NOMO-1 treated with dmso at 0.1 percent for 144 hours (cell line): ENCODE results near the gene LRRC37B.
"Not testable (repeated sequence)": the region's sequence is repeated elsewhere in the genome, so short reads cannot be mapped to it uniquely, and the experiment has no call there.

Experiments
- DNase-seq: peaks from one replicate; lab custom pipeline; 2025; ENCODE audit not compliant: unreplicated experiment; lab: John Stamatoyannopoulos, UW

LRRC37B gene

DNA sequence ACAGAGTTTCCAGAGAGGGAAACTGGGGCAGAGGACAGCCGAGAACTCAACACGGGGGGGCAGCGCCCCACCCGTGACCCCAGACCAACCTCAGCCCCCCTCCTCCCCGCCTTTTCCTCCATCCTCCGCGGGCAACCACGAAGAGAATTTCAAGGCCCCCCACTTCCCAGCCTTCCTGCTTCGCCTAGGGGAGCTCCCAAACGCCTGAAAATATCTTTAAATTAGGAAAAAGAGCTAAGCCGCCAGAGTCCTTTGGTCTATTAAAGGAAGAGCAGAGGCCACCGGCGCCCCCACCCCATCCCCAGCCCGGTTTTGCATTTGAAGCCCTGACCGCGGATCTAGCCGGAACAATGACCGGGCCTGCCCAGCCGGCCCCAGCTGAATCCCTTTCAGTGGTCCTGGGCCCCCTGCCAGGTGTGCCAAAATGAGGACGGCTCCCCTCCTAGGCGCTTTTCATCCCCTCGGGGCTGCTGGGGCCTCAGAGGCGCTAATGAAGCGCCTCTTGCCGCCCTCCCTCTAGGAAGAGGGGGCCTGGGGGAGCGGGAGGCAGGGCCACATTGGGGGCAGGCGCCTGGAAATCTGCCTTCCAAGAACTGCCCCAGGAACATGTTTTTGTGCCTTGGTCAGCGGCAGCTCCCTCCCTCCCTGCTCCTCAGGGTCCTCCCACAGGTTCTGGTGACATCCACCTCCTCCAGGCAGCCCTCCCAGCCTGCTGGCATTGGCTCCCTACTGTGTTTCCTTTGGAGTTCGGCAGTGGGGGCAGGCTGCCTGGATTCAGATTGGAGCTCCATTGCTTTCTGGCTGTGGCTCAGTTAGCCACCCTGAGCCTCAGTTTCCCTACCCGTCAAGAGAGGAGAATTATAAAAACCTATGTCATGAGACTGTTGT is 78.0 kb downstream of the LRRC37B start:
- not testable (repeated sequence) for DNase-seq

DNA sequence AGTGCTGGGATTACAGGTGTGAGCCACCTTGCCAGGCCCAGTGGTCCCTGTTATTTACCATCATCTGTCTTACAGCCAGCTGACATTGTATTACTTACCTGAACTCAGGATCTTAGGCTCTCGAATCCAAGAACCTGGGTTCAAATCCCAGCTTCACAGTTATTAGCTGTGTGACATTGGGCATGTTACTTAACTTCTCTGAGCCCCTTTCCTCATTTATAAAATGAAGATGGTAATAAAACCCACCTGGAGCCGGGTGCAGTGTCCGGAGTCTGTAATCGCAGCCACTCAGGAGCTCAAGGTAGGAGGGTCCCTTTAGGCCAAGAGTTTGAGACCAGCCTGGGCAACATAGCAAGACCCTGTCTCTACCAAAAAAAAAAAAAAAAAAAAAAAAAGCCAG is 79.7 kb downstream of the LRRC37B start:
- not testable (repeated sequence) for DNase-seq

GRCh38 chr17:32092062-32092461 is 84.9 kb downstream of the LRRC37B start:
- not testable (repeated sequence) for DNase-seq

- DNase-seq, result no peak
Measured at GRCh38 chr17:32099686-32100085, 92.5 kb downstream of the LRRC37B start.

DNA sequence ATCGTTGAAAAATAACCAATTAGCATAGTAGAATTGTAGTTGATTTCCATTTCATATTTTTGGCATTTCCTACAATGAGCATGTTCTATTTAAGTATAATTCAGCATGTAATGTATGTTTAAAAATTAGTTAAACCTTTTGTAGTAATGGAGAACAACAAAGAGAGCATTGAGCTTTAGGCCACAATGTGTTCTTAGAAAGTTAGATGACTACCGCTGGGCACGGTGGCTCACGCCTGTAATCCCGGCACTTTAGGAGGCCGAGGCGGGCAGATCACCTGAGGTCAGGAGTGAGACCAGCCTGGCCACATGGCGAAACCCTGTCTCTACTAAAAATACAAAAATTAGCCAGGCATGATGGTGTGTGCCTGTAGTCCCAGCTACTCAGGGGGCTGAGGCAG is 93.1 kb downstream of the LRRC37B start:
- DNase-seq, result not testable (repeated sequence)

DNA sequence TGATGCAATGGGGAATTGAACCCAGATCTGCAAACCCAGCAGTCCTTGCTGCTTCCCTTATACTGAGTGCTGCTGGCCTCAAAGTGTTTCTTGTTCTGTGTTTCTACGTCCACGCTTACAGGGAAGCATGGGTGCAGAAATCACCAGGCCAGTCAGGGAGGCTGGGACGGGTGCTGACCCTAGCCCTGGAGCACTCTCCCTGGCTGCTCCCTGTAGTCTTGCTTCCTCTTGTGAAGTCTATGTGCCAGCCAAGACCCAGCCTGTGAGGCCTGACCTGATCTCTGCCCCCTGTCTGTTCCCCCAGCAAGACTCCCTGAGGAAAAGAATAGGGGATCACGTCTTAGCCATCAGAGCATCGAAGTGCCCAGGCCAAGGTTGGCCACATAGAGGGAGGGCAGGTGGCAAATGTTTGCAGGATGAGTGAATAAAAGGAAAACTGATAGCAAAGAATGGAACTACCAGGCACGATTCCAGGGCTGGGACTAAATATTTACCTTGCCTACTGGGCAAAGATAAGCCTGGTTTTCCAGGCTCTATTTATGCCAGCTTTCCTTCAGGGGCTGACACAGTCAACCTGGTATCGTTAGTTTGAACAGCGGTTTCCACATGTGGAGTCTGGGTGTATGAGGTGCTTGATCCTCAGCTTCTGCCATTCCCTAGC is 93.9 kb downstream of the LRRC37B start:
- DNase-seq, result no peak

DNA sequence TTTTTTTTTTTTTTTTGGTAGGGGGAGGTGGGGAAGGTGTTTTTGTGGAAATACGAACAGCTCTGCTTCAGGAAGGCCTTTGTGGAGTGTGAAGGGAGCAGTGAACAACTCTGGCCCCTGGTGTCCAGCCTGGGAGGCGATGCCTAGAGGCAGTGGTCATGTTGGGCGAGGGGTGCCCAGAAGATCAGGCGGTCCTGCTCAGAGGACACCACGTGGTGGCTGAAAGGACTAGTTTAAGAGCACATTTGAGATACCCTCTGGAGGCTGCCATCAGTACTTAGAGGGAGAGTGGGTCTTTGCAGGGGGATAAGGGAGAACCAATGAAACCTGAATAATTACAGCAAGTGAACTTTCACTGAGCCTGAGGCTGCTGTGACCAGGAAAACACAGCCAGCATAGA is 95.0 kb downstream of the LRRC37B start:
- no peak for DNase-seq

- no peak for DNase-seq
Measured at GRCh38 chr17:32102646-32103186, 95.5 kb downstream of the LRRC37B start.
